ENCODE measurements around the gene ERICH4.

The ERICH4 gene, protein sequence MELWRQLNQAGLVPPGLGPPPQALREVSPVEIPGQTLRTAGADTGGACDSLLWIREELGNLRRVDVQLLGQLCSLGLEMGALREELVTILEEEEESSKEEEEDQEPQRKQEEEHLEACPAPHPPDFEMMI

DNA sequence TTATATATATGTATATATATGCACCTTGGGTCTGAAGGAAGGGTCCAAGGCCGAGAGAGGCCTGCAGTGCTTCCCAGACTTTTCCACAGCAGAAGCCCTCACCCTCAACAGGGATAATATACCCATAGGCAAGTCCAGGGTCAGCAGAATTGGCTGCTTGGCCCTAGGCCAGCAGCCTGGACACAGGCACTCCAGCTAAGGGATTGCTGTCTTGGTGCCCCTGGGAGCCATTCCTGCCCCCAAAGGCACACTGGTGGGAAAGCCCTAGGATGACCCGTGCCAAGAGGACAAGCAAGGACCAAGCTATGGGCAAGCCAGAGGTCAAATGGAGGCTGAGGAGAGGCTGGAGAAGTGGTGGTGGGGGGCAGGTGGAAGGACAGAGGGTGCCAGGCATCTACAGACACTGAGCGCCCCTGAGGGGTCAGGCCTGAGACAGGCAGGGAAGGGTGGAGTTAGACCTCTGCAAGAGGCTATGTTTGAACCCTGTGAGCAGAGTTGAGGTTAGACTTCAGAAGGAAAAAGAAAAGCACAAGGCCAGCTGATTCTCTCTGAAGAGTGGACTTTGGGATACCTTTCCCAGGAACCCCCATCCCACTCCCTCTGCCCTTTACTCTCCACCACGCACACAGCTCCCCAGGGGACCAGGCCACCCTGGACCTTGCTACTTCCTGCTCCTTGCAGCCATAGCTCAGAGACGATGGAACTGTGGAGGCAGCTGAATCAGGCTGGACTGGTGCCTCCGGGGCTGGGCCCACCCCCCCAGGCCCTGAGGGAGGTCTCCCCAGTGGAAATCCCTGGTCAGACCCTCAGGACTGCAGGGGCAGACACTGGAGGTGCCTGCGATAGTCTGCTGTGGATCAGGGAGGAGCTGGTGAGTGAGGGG lies at the start of gene ERICH4:
TSS of gene ERICH4 (plus strand) at position 684 of the 883 bp plus-strand sequence. CDS start at position 698, 14 bp downstream.
- H3K27ac Mint-ChIP-seq, result peak within 1 kb of the TSS; percentile 3

DNA sequence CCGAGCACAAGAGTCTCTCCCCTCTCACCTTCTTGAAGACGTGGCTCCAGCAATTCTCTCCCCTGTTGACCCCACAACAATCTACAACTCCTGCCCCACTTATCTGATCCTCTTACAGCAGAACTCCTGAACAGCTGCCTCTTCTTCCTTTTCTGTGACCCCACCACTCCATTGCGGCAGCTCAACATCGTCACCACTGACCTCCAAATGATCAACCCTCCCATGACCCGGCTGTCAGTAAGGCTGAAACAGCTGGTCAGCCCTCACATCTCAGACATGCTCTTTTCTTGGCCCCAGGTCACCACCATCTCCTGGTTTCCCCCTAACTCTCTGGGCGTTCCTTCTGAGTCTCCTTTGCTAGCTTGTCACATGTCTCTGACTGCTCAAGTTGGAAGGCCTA lies 47.6 kb upstream of the ERICH4 start:
- no peaks in the 10 kb centered on the region for H3K27me3 Mint-ChIP-seq (ENCODE audit: low read depth, poor library complexity)
- no peaks in the 10 kb centered on the region for H3K9me3 Mint-ChIP-seq
- TF ChIP-seq, protein P1, sequence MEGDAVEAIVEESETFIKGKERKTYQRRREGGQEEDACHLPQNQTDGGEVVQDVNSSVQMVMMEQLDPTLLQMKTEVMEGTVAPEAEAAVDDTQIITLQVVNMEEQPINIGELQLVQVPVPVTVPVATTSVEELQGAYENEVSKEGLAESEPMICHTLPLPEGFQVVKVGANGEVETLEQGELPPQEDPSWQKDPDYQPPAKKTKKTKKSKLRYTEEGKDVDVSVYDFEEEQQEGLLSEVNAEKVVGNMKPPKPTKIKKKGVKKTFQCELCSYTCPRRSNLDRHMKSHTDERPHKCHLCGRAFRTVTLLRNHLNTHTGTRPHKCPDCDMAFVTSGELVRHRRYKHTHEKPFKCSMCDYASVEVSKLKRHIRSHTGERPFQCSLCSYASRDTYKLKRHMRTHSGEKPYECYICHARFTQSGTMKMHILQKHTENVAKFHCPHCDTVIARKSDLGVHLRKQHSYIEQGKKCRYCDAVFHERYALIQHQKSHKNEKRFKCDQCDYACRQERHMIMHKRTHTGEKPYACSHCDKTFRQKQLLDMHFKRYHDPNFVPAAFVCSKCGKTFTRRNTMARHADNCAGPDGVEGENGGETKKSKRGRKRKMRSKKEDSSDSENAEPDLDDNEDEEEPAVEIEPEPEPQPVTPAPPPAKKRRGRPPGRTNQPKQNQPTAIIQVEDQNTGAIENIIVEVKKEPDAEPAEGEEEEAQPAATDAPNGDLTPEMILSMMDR (IDR thresholded peaks at IDR 0.05), result no peak
- H3K27ac Mint-ChIP-seq, result peak overlapping the region; percentile 37
- peaks cover 12% of the 10 kb centered on the region for H3K36me3 Mint-ChIP-seq (ENCODE audit: low read depth)
- peaks cover 49% of the 10 kb centered on the region for H3K4me1 Mint-ChIP-seq
- no peak for DNase-seq
- peak overlapping the region; percentile 100 for H3K4me3 Mint-ChIP-seq

More for the DNA sequence above, at the start of gene ERICH4:
- no peak for DNase-seq
- TF ChIP-seq, protein P1 (IDR thresholded peaks at IDR 0.05), result no peak
- H3K9me3 Mint-ChIP-seq, result no peaks in the 10 kb centered on the region
- H3K36me3 Mint-ChIP-seq (ENCODE audit: low read depth), result peaks cover 7% of the 10 kb centered on the region
- H3K4me1 Mint-ChIP-seq, result peaks cover 2% of the 10 kb centered on the region
- H3K4me3 Mint-ChIP-seq, result no peak within 1 kb of the TSS
- peaks cover 59% of the 10 kb centered on the region for H3K27me3 Mint-ChIP-seq (ENCODE audit: low read depth, poor library complexity)

DNA sequence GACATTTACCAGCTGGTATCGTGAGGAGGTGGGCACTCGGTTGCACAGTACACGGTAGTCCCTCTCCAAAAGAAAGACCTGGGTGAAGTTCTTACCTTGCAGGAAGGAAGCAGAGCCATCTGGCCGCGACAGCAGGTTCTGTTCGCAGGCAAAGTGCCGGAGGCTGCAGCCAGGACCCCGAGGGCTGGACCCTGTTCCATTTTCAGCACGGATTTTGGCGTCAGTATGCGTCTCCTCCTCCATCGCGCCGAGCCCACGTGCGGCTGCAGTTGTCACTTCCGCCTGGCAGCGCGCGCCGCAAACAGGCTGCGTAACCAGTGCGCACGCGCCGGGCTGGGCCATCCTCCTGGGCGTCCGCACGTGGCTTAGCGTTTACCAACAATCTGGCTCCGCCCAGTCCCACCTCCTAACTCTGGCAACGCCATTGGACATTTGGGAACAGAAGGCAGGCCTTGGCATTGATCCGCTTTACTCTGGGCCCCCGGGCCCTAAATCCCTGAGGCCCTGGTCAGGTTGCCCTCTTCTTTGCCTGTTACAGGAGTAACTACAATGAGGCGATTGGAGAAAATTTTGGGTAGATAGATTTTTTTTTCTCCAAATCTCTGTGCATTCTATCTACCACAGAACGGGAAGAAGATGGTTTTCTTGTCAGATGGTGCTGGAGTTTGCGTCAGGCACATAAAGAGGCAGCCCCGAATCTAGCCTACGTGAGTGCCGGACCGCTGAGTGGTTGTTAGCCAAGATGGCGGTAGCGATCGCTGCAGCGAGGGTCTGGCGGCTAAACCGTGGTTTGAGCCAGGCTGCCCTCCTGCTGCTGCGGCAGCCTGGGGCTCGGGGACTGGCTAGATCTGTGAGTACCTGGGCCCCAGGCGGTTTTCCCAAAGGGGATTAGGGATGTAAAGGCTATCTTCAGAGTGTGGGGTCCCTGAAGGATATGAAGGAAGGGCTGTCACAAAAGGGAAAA lies 45.6 kb upstream of the ERICH4 start, which contains the start of the genes BCKDHA and EXOSC5:
TSS of gene BCKDHA (plus strand) at position 733 of the 964 bp plus-strand sequence. CDS start at position 743, 10 bp downstream.
TSS of gene EXOSC5 (minus strand) at position 274 of the 964 bp plus-strand sequence. CDS start at position 243, 31 bp downstream.
- no peaks in the 10 kb centered on the region for H3K27me3 Mint-ChIP-seq (ENCODE audit: low read depth, poor library complexity)
- H3K9me3 Mint-ChIP-seq, result no peaks in the 10 kb centered on the region
- TF ChIP-seq, protein P1 (IDR thresholded peaks at IDR 0.05), result no peak
- H3K4me3 Mint-ChIP-seq, result peak within 1 kb of the TSS; percentile 100
- H3K36me3 Mint-ChIP-seq (ENCODE audit: low read depth), result no peaks in the 10 kb centered on the region
- DNase-seq, result peak; percentile 98
- peaks cover 48% of the 10 kb centered on the region for H3K4me1 Mint-ChIP-seq
- H3K27ac Mint-ChIP-seq, result peak within 1 kb of the TSS; percentile 100

DNA sequence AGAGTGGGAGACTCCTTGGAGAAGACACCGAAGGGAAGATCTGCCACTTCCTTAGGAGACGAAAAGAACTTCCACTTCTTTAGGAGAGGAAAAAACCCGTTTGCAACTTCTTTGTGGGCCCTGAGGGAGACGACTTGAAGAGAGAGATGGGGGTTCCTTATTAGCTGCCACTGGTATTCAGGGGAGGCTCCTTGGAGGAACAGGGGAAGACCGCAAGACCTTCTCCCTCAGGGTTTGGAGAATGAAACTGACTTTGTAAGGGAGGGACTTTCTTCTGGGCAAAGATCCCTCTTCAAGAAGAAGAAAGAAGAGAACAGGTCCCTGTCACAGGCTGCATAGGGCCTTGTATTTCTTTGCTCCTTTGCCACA lies 44.9 kb upstream of the ERICH4 start:
- no peaks in the 10 kb centered on the region for H3K9me3 Mint-ChIP-seq
- peak overlapping the region; percentile 100 for H3K27ac Mint-ChIP-seq
- TF ChIP-seq, protein P1 (IDR thresholded peaks at IDR 0.05), result no peak
- H3K36me3 Mint-ChIP-seq (ENCODE audit: low read depth), result peaks cover 3% of the 10 kb centered on the region
- peak overlapping the region; percentile 100 for H3K4me3 Mint-ChIP-seq
- DNase-seq, result no peak
- H3K4me1 Mint-ChIP-seq, result peaks cover 44% of the 10 kb centered on the region
- no peaks in the 10 kb centered on the region for H3K27me3 Mint-ChIP-seq (ENCODE audit: low read depth, poor library complexity)

DNA sequence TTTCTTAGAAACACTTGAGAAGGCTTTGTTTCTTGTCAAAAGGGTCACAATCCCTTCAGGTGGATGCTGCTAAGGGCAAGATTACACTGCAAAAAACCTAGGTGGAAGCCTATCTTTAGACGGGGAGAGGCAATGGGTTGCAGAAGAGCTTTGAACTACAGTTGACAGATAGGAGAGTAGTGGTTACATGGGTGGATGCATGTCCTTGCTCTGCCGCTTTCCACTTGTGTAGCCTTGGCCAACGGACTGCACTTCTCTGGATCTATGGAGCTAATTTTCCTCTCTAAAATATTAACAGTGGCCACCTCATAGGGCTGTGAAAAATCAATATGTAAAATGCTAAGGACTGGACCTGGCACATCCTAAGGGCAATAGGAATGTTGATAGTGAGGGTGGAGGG lies 44.4 kb upstream of the ERICH4 start:
- peak overlapping the region; percentile 100 for H3K4me3 Mint-ChIP-seq
- H3K9me3 Mint-ChIP-seq, result no peaks in the 10 kb centered on the region
- no peaks in the 10 kb centered on the region for H3K27me3 Mint-ChIP-seq (ENCODE audit: low read depth, poor library complexity)
- DNase-seq, result no peak
- TF ChIP-seq, protein P1 (IDR thresholded peaks at IDR 0.05), result no peak
- H3K4me1 Mint-ChIP-seq, result peaks cover 44% of the 10 kb centered on the region
- H3K36me3 Mint-ChIP-seq (ENCODE audit: low read depth), result peaks cover 4% of the 10 kb centered on the region
- peak overlapping the region; percentile 20 for H3K27ac Mint-ChIP-seq

Data from nephron progenitor cell (in vitro differentiated cells).